ENCODE data around the gene PSTPIP1. TPM values are rescaled to one million over a fixed set of nuclear protein-coding genes. Genes with fewer than 3 reads are reported as not detected.

Gene PSTPIP1
- polyA plus RNA-seq, 1 donor from 2014 or later: not detected

DNA sequence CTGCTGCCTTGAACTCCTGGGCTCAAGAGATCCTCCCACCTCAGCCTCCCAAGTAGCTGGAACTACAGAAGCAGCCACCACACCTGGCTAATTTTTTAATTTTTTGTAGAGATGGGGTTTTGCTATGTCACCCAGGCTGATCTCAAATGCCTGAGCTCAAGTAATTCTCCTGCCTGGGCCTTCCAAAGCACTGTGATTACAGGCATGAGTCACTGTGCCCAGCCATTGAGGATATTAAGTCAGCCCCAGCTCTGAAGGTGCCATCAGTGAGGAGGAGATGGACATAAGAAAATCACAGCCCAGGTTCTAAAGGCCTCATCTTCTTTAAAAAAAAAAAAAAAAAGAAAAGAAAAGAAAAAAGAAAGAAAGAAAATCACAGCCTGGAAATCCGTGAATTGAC is 26.6 kb upstream of the PSTPIP1 start:
- TF ChIP-seq MXI1 (conservative IDR thresholded peaks at IDR 0.05; ENCODE audit: poor library complexity, severe bottlenecking): no peak
- TF ChIP-seq EZH2 (IDR thresholded peaks at IDR 0.05; ENCODE audit: borderline replicate concordance, insufficient read depth, low read length, poor library complexity, severe bottlenecking): no peak
- Histone ChIP-seq H3K27me3 (ENCODE audit: insufficient read depth, low read depth, low read length) (no peaks in the 10 kb centered on the region), H2AFZ (ENCODE audit: low read depth, low read length) (no peak overlapping the region), H3K27ac (ENCODE audit: low read length) (no peak overlapping the region), H3F3A (ENCODE audit: insufficient read depth, low read length, poor library complexity, severe bottlenecking) (no peaks in the 10 kb centered on the region), H3K36me3 (ENCODE audit: insufficient read depth, low read length) (no peaks in the 10 kb centered on the region), H3K9ac (ENCODE audit: low read length) (no peak overlapping the region), H3K4me3 (ENCODE audit: low read length) (no peak overlapping the region), H3K4me2 (ENCODE audit: low read length) (no peak overlapping the region), H4K20me1 (ENCODE audit: insufficient read depth) (no peaks in the 10 kb centered on the region), H3K9me3 (ENCODE audit: low read length) (no peaks in the 10 kb centered on the region), H3K79me2 (replicated peaks; ENCODE audit: insufficient read depth, low read length) (no peaks in the 10 kb centered on the region), H3K9me2 (ENCODE audit: insufficient read depth, low read length) (no peaks in the 10 kb centered on the region)

DNA sequence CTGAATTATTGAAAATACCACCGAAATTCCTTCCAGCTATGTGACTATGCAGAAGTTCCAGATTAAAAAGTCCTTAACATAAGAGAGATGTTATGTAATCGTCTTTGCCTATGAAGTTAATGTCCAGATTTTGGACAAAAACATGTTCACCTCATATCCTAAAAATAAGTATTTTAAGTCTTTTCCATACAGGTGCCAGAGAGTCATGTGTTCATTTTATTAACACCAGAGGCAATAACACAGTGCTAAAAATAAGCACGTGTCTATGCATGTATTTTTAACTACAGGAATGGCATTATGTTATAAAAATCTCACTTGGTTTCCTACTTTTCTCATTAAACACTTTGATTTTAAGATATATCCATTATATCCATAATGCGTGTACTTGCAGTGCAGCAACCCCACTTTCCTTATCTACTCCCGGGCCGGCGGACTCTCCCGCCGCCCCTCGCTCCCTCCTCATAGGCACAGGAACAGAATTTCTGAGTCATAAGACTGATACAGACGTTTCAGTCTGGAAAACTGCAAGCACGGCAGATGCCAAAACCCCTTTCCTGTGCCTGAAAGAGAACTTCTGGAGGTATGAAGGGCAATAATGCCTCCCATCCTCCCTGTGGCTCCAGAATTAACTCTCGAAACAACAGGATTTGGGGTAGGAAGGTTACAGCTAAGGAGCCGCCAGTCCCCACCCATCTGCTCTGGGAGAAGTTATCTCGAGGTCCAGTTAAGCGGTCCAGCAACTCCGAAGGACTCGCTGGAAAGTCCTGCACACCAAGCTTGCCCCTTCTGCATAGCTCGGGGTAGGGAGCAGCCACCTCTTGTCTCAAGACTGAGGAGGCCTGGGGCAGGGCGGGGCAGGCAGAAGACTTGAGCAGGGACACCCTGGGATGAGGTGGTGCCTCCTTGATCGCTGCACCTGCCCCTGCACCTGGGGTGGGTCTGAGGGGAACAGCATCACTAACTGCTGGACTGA is 22.3 kb upstream of the PSTPIP1 start:
- Histone ChIP-seq H3K27ac (ENCODE audit: low read length) (no peak overlapping the region), H2AFZ (ENCODE audit: low read depth, low read length) (no peak overlapping the region)

DNA sequence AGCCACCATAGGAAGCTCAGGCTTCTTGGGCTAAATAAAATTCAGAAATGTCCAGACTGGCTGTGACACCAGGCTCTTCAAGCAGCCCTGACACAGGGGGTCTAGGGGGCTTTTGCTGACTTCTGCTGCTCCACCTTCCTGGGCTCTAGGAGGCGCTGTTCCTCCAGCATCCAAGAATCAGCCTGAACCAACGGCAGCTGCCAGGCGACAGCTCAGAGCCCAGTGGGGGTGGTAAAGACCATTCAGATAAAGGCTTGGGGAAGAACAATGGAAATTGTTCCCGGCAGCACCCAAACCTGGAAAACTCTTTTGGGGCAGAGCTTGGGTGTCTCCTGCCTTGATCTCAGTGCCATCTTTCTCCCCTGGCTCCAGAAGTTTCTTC is 21.6 kb upstream of the PSTPIP1 start:
- H3K79me2 ChIP-seq (replicated peaks; ENCODE audit: insufficient read depth, low read length): no peaks in the 10 kb centered on the region
- H3K4me2 ChIP-seq (ENCODE audit: low read length): no peak overlapping the region
- no peak overlapping the region for H3K27ac ChIP-seq (ENCODE audit: low read length)
- TF ChIP-seq, protein P1, sequence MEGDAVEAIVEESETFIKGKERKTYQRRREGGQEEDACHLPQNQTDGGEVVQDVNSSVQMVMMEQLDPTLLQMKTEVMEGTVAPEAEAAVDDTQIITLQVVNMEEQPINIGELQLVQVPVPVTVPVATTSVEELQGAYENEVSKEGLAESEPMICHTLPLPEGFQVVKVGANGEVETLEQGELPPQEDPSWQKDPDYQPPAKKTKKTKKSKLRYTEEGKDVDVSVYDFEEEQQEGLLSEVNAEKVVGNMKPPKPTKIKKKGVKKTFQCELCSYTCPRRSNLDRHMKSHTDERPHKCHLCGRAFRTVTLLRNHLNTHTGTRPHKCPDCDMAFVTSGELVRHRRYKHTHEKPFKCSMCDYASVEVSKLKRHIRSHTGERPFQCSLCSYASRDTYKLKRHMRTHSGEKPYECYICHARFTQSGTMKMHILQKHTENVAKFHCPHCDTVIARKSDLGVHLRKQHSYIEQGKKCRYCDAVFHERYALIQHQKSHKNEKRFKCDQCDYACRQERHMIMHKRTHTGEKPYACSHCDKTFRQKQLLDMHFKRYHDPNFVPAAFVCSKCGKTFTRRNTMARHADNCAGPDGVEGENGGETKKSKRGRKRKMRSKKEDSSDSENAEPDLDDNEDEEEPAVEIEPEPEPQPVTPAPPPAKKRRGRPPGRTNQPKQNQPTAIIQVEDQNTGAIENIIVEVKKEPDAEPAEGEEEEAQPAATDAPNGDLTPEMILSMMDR (IDR thresholded peaks at IDR 0.05; ENCODE audit: poor library complexity, severe bottlenecking): peak; percentile 12
- TF ChIP-seq TAF1 (IDR thresholded peaks at IDR 0.05; ENCODE audit: low read depth): no peak
- H3K9ac ChIP-seq (ENCODE audit: low read length): no peak overlapping the region
- H3K9me2 ChIP-seq (ENCODE audit: insufficient read depth, low read length): no peaks in the 10 kb centered on the region
- H4K20me1 ChIP-seq (ENCODE audit: insufficient read depth): no peaks in the 10 kb centered on the region
- H3F3A ChIP-seq (ENCODE audit: insufficient read depth, low read length, poor library complexity, severe bottlenecking): no peaks in the 10 kb centered on the region
- no peaks in the 10 kb centered on the region for H3K9me3 ChIP-seq (ENCODE audit: low read length)
- no peak overlapping the region for H3K4me3 ChIP-seq (ENCODE audit: low read length)
- no peaks in the 10 kb centered on the region for H3K36me3 ChIP-seq (ENCODE audit: insufficient read depth, low read length)
- H3K27me3 ChIP-seq (ENCODE audit: insufficient read depth, low read depth, low read length): no peaks in the 10 kb centered on the region
- no peak overlapping the region for H2AFZ ChIP-seq (ENCODE audit: low read depth, low read length)

More for the DNA sequence above, 22.3 kb upstream of the PSTPIP1 start:
- H3K27me3 ChIP-seq (ENCODE audit: insufficient read depth, low read depth, low read length): no peaks in the 10 kb centered on the region
- no peaks in the 10 kb centered on the region for H3K36me3 ChIP-seq (ENCODE audit: insufficient read depth, low read length)
- H3K4me3 ChIP-seq (ENCODE audit: low read length): no peak overlapping the region
- H3K79me2 ChIP-seq (replicated peaks; ENCODE audit: insufficient read depth, low read length): no peaks in the 10 kb centered on the region
- no peaks in the 10 kb centered on the region for H3K9me2 ChIP-seq (ENCODE audit: insufficient read depth, low read length)
- no peaks in the 10 kb centered on the region for H3F3A ChIP-seq (ENCODE audit: insufficient read depth, low read length, poor library complexity, severe bottlenecking)
- H4K20me1 ChIP-seq (ENCODE audit: insufficient read depth): no peaks in the 10 kb centered on the region
- TF ChIP-seq, protein P2, sequence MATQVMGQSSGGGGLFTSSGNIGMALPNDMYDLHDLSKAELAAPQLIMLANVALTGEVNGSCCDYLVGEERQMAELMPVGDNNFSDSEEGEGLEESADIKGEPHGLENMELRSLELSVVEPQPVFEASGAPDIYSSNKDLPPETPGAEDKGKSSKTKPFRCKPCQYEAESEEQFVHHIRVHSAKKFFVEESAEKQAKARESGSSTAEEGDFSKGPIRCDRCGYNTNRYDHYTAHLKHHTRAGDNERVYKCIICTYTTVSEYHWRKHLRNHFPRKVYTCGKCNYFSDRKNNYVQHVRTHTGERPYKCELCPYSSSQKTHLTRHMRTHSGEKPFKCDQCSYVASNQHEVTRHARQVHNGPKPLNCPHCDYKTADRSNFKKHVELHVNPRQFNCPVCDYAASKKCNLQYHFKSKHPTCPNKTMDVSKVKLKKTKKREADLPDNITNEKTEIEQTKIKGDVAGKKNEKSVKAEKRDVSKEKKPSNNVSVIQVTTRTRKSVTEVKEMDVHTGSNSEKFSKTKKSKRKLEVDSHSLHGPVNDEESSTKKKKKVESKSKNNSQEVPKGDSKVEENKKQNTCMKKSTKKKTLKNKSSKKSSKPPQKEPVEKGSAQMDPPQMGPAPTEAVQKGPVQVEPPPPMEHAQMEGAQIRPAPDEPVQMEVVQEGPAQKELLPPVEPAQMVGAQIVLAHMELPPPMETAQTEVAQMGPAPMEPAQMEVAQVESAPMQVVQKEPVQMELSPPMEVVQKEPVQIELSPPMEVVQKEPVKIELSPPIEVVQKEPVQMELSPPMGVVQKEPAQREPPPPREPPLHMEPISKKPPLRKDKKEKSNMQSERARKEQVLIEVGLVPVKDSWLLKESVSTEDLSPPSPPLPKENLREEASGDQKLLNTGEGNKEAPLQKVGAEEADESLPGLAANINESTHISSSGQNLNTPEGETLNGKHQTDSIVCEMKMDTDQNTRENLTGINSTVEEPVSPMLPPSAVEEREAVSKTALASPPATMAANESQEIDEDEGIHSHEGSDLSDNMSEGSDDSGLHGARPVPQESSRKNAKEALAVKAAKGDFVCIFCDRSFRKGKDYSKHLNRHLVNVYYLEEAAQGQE (IDR thresholded peaks at IDR 0.05; ENCODE audit: borderline replicate concordance): no peak
- H3K9me3 ChIP-seq (ENCODE audit: low read length): no peaks in the 10 kb centered on the region
- H3K9ac ChIP-seq (ENCODE audit: low read length): no peak overlapping the region
- no peak overlapping the region for H3K4me2 ChIP-seq (ENCODE audit: low read length)

Data from neural cell (in vitro differentiated cells).